Measurements from ENCODE around the gene STRN4. TPM values are rescaled to one million over a fixed set of nuclear protein-coding genes. Genes with fewer than 3 reads are reported as not detected.
A peak's percentile ranks its signal among the peaks of the same experiment; 100 is the strongest.
"Not testable (repeated sequence)": the region's sequence is repeated elsewhere in the genome, so short reads cannot be mapped to it uniquely, and the experiment has no call there.

Gene STRN4
- total RNA-seq, 1 experiment from 2014 or later, result 29.9 TPM

- DNase-seq (ENCODE audit: low spot score), result no peak
Observed at GRCh38 chr19:46714444-46715106, 31.7 kb downstream of the STRN4 start.

- DNase-seq (ENCODE audit: low spot score), result peak; percentile 94
Observed at GRCh38 chr19:46713781-46714443, 32.3 kb downstream of the STRN4 start.

- DNase-seq (ENCODE audit: low spot score), result not testable (repeated sequence)
Observed at GRCh38 chr19:46712768-46713338, 33.4 kb downstream of the STRN4 start.

GRCh38 chr19:46710687-46711086 is 35.6 kb downstream of the STRN4 start:
- DNase-seq (ENCODE audit: low spot score), result no peak

- DNase-seq (ENCODE audit: low spot score), result peak; percentile 52
Observed at GRCh38 chr19:46704379-46705076, 41.7 kb downstream of the STRN4 start.

GRCh38 chr19:46700704-46701103 is 45.5 kb downstream of the STRN4 start:
- DNase-seq (ENCODE audit: low spot score), result no peak

- no peak for DNase-seq (ENCODE audit: low spot score)
Observed at GRCh38 chr19:46698395-46699321, 47.6 kb downstream of the STRN4 start.

- no peak for DNase-seq (ENCODE audit: low spot score)
Observed at GRCh38 chr19:46697204-46697960, 48.9 kb downstream of the STRN4 start.

- DNase-seq (ENCODE audit: low spot score), result no peak
Observed at GRCh38 chr19:46696866-46697203, 49.4 kb downstream of the STRN4 start.

GRCh38 chr19:46696052-46696451 is 50.2 kb downstream of the STRN4 start:
- no peak for DNase-seq (ENCODE audit: low spot score)

GRCh38 chr19:46693760-46694159 is 52.5 kb downstream of the STRN4 start:
- no peak for DNase-seq (ENCODE audit: low spot score)

GRCh38 chr19:46692918-46693722 is 53.1 kb downstream of the STRN4 start:
- no peak for DNase-seq (ENCODE audit: low spot score)

- DNase-seq (ENCODE audit: low spot score), result no peak
Observed at GRCh38 chr19:46691948-46692347, 54.3 kb downstream of the STRN4 start.

GRCh38 chr19:46691104-46691503 is 55.1 kb downstream of the STRN4 start:
- no peak for DNase-seq (ENCODE audit: low spot score)

- no peak for DNase-seq (ENCODE audit: low spot score)
Observed at GRCh38 chr19:46689358-46689757, 56.9 kb downstream of the STRN4 start.

GRCh38 chr19:46687438-46688145 is 58.7 kb downstream of the STRN4 start:
- no peak for DNase-seq (ENCODE audit: low spot score)

GRCh38 chr19:46685189-46685588 is 61.1 kb downstream of the STRN4 start:
- no peak for DNase-seq (ENCODE audit: low spot score)

GRCh38 chr19:46678110-46678732 is 68.0 kb downstream of the STRN4 start:
- no peak for DNase-seq (ENCODE audit: low spot score)
